SW480 (cell line): ENCODE data around the gene LRRC14B.
"Not testable (repeated sequence)": the region's sequence is repeated elsewhere in the genome, so short reads cannot be mapped to it uniquely, and the experiment has no call there.

Experiments
- DNase-seq: peaks from one replicate; pipeline ENCODE4 v3.0.0-alpha.2; 2016; ENCODE audit warnings: low spot score

Gene LRRC14B

GRCh38 chr5:241045-241669, 49.9 kb downstream of the LRRC14B start:
- DNase-seq = not testable (repeated sequence)

- DNase-seq = not testable (repeated sequence)
Measured at GRCh38 chr5:243683-244367, 52.5 kb downstream of the LRRC14B start.

- DNase-seq = not testable (repeated sequence)
Measured at GRCh38 chr5:245717-246116, 54.4 kb downstream of the LRRC14B start.
